HCT116 (cell line): ENCODE measurements around the gene DOHH. TPM values are rescaled to one million over a fixed set of nuclear protein-coding genes. Genes with fewer than 3 reads are reported as not detected.

Experiments
- ATAC-seq: fragments of 200-7000 bp; cut with Tn5 transposase; 2 replicates; pipeline ENCODE4 v1.9.1; 2020; ENCODE audit warnings: mild to moderate bottlenecking, moderate library complexity
- BruUV-seq: library from RNA; stranded (reverse); fragments of 400-500 nt; replicated peaks from 2 replicates; lab custom pipeline; 2021; lab: Mats Ljungman, UMichigan
- CTCF ChIA-PET: fragments of 300-600 bp; sonication (Branson Sonifier 250); formaldehyde crosslinking; loops from one replicate; lab custom pipeline; 2021; ENCODE audit warnings: antibody characterized with exemption; lab: Charles Lee
- POLR2A ChIA-PET: fragments of 300-600, 350-600 bp; sonication (Branson Sonifier 250); formaldehyde crosslinking; loops from one replicate; lab custom pipeline; 2021; ENCODE audit warnings: antibody characterized with exemption; lab: Charles Lee
- RAD21 ChIA-PET, 2 experiments: fragments of 300-600 bp; sonication (Branson Sonifier 250); formaldehyde crosslinking; loops; one replicate each; lab custom pipeline; 2023; ENCODE audit warnings: low total read pairs in 2 of 2; ENCODE audit not compliant: uncharacterized antibody in 2 of 2, unreplicated experiment in 2 of 2, low non-redundant PET in 1 of 2; lab: Charles Lee
- DNase-seq: peaks from one replicate; pipeline ENCODE4 v3.0.0-alpha.2; 2010; ENCODE audit warnings: low read depth, low spot score
- H2AFZ ChIP-seq: fragments of 200-600 bp; shearing (Covaris generic), sonication (generic); 2 replicates; pipeline ENCODE4 v1.6.1; 2017; ENCODE audit warnings: low read depth, mixed run types, mixed read lengths, antibody characterized with exemption, low read length; ENCODE audit not compliant: poor library complexity, severe bottlenecking
- H3K27ac ChIP-seq: 2 replicates; pipeline ENCODE4 v1.5.1; 2012; ENCODE audit warnings: low read depth, low read length
- H3K27me3 ChIP-seq: fragments of 200-600 bp; sonication (generic); 2 replicates; pipeline ENCODE4 v1.6.1; 2016; ENCODE audit warnings: mixed run types, low read length, mixed read lengths; ENCODE audit not compliant: insufficient read depth
- H3K36me3 ChIP-seq, 2 experiments: fragments of 200-500 bp in 1 of 2; fragments of 200-600 bp in 1 of 2; sonication (Bioruptor generic) in 1 of 2; sonication (generic) in 1 of 2; 2 replicates each; pipeline versions ENCODE4 v1.5.1 to v1.6.1; 2014 to 2016; ENCODE audit warnings: low read length in 2 of 2, inconsistent platforms in 1 of 2, mixed read lengths in 1 of 2, mixed run types in 1 of 2; ENCODE audit not compliant: insufficient read depth in 2 of 2, control insufficient read depth in 1 of 2
- H3K4me1 ChIP-seq, 2 experiments: fragments of 200-600 bp in 1 of 2; sonication (generic) in 1 of 2; 2 replicates each; pipeline versions ENCODE4 v1.5.1 to v1.6.1; 2012 to 2017; ENCODE audit warnings: low read length in 2 of 2, inconsistent platforms in 1 of 2, mild to moderate bottlenecking in 1 of 2, mixed read lengths in 1 of 2, mixed run types in 1 of 2, moderate library complexity in 1 of 2; ENCODE audit not compliant: insufficient read depth in 2 of 2, control insufficient read depth in 1 of 2
- H3K4me2 ChIP-seq: fragments of 200-600 bp; sonication (generic); 2 replicates; pipeline ENCODE4 v1.6.1; 2017; ENCODE audit warnings: mixed run types, low read length, mixed read lengths
- H3K4me3 ChIP-seq, 2 experiments: fragments of 200-600 bp in 1 of 2; sonication (generic) in 1 of 2; replicated peaks in 1 of 2; 2 replicates each; pipeline ENCODE4 v1.5.1; 2011 to 2016; ENCODE audit warnings: low read length in 2 of 2, control low read depth in 1 of 2, low read depth in 1 of 2, mild to moderate bottlenecking in 1 of 2, mixed read lengths in 1 of 2, mixed run types in 1 of 2
- H3K79me2 ChIP-seq: fragments of 200-600 bp; sonication (generic); 2 replicates; pipeline ENCODE4 v1.6.1; 2017; ENCODE audit warnings: mild to moderate bottlenecking, mixed run types, low read length, moderate library complexity, mixed read lengths; ENCODE audit not compliant: insufficient read depth
- H3K9ac ChIP-seq: fragments of 200-600 bp; sonication (generic); 2 replicates; pipeline ENCODE4 v1.6.1; 2016; ENCODE audit warnings: low read length, mixed read lengths
- H3K9me2 ChIP-seq: fragments of 200-600 bp; sonication (generic), shearing (Covaris generic); 2 replicates; pipeline ENCODE4 v1.6.1; 2017; ENCODE audit warnings: mixed run types, mild to moderate bottlenecking, moderate library complexity; ENCODE audit not compliant: insufficient read depth
- H3K9me3 ChIP-seq, 2 experiments: fragments of 200-500 bp in 1 of 2; fragments of 200-600 bp in 1 of 2; sonication (Bioruptor generic) in 1 of 2; sonication (generic) in 1 of 2; 2 replicates each; pipeline ENCODE4 v1.6.1; 2014 to 2017; ENCODE audit warnings: low read length in 2 of 2, mixed read lengths in 2 of 2, inconsistent platforms in 1 of 2, low read depth in 1 of 2, mild to moderate bottlenecking in 1 of 2, mixed run types in 1 of 2, moderate library complexity in 1 of 2; ENCODE audit not compliant: control insufficient read depth in 1 of 2, insufficient read depth in 1 of 2
- H4K20me1 ChIP-seq: fragments of 200-600 bp; sonication (generic), shearing (Covaris generic); 2 replicates; pipeline ENCODE4 v1.6.1; 2017; ENCODE audit warnings: mixed run types, mild to moderate bottlenecking, moderate library complexity; ENCODE audit not compliant: insufficient read depth
- ELF1 ChIP-seq: IDR thresholded peaks from 2 replicates; pipeline ENCODE4 v1.6.1; 2012; ENCODE audit warnings: low read depth, borderline replicate concordance
- EZH2 ChIP-seq: fragments of 200-600 bp; sonication (generic); IDR thresholded peaks from 2 replicates; pipeline ENCODE4 v1.6.1; 2017; ENCODE audit warnings: antibody characterized with exemption, mixed run types
- POLR2A ChIP-seq: IDR thresholded peaks from 2 replicates; pipeline ENCODE4 v1.7.0; 2011; ENCODE audit warnings: borderline replicate concordance; ENCODE audit not compliant: insufficient read depth, insufficient read length; ENCODE audit errors: extremely low read depth
- SRF ChIP-seq: IDR thresholded peaks from 2 replicates; pipeline ENCODE4 v1.6.1; 2012; ENCODE audit warnings: low read depth
- intact Hi-C: fragments of 100-400 bp; cut with micrococcal nuclease; formaldehyde crosslinking; loops from 2 replicates; pipeline ENCODE4 v1.10.0; 2022
- total RNA-seq: library from RNA; stranded (reverse); gene quantifications from one replicate; pipeline ENCODE4 v1.2.1, GENCODE V29; 2021; ENCODE audit not compliant: unreplicated experiment
- TF ChIP-seq, protein P1 (sequence below): IDR thresholded peaks from 2 replicates; pipeline ENCODE4 v1.6.1; 2012; ENCODE audit warnings: low read depth
- TF ChIP-seq, protein P2 (sequence below): IDR thresholded peaks from 2 replicates; pipeline ENCODE4 v1.6.1; 2012
- TF ChIP-seq, protein P3 (sequence below), 3 experiments: fragments of 200-600 bp in 1 of 3; sonication (generic) in 1 of 3; IDR thresholded peaks in 2 of 3; conservative IDR thresholded peaks in 1 of 3; 2 replicates each; pipeline ENCODE4 v1.5.1; 2012 to 2017; ENCODE audit warnings: low read depth in 2 of 3, low read length in 2 of 3, antibody characterized with exemption in 1 of 3, borderline replicate concordance in 1 of 3, control low read depth in 1 of 3, mild to moderate bottlenecking in 1 of 3, mixed read lengths in 1 of 3, mixed run types in 1 of 3, moderate library complexity in 1 of 3; ENCODE audit not compliant: insufficient read depth in 1 of 3

DOHH gene
- total RNA-seq, 1 experiment from 2014 or later = 20.9 TPM

DNA sequence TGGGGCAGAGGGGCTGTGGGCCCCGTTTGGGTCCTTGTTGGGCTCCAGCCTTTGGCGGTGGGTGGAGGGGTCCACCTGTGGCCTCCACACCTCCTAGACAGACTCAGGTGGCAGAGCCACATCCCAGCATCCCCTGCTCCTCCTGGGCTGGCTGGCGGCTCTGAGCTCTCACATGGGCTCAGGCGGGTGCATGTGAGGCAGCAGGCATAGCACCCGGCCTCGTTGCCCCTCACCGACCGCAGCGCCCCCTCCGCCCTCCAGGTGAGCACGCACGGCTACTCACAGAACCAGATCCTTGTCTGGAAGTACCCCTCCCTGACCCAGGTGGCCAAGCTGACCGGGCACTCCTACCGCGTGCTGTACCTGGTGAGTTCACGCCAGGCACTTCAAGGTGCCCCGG is 32.6 kb upstream of the DOHH start (continued):
- TF ChIP-seq, protein P1, sequence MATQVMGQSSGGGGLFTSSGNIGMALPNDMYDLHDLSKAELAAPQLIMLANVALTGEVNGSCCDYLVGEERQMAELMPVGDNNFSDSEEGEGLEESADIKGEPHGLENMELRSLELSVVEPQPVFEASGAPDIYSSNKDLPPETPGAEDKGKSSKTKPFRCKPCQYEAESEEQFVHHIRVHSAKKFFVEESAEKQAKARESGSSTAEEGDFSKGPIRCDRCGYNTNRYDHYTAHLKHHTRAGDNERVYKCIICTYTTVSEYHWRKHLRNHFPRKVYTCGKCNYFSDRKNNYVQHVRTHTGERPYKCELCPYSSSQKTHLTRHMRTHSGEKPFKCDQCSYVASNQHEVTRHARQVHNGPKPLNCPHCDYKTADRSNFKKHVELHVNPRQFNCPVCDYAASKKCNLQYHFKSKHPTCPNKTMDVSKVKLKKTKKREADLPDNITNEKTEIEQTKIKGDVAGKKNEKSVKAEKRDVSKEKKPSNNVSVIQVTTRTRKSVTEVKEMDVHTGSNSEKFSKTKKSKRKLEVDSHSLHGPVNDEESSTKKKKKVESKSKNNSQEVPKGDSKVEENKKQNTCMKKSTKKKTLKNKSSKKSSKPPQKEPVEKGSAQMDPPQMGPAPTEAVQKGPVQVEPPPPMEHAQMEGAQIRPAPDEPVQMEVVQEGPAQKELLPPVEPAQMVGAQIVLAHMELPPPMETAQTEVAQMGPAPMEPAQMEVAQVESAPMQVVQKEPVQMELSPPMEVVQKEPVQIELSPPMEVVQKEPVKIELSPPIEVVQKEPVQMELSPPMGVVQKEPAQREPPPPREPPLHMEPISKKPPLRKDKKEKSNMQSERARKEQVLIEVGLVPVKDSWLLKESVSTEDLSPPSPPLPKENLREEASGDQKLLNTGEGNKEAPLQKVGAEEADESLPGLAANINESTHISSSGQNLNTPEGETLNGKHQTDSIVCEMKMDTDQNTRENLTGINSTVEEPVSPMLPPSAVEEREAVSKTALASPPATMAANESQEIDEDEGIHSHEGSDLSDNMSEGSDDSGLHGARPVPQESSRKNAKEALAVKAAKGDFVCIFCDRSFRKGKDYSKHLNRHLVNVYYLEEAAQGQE = no peak
- TF ChIP-seq POLR2A (no peak), SRF (no peak), ELF1 (no peak)

DNA sequence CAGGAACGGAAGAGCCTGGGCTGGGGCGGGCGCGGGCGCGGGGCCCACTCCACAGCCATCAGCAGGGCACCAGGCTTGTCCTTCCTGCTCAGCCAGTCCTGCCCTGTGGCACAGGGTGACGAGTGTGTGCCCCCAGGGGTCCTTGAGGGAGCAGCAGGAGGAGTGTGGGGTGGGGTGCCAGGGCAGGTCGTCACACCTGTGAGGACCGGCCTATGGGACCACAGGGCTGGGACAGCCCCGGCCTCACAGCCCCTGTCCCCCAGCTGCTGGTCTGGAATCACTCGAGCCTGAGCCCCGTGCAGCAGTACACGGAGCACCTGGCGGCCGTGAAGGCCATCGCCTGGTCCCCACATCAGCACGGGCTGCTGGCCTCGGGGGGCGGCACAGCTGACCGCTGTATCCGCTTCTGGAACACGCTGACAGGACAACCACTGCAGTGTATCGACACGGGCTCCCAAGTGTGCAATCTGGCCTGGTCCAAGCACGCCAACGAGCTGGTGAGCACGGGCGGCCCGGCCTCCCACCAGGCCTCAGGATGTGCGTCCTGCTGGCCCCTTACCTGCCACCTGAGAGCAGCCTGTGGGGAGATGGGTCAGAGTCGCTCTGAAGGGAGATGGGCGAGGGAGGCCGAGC is 31.8 kb upstream of the DOHH start:
- H3K36me3 ChIP-seq = peaks cover 11 to 31% of the 10 kb centered on the region in 2 experiments; a peak in 3 of 4 replicates

More for the DNA sequence above, 31.8 kb upstream of the DOHH start:
- H3K4me1 ChIP-seq = no peaks in the 10 kb centered on the region
- TF ChIP-seq, protein P2, sequence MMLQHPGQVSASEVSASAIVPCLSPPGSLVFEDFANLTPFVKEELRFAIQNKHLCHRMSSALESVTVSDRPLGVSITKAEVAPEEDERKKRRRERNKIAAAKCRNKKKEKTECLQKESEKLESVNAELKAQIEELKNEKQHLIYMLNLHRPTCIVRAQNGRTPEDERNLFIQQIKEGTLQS = no peak
- TF ChIP-seq, protein P3, sequence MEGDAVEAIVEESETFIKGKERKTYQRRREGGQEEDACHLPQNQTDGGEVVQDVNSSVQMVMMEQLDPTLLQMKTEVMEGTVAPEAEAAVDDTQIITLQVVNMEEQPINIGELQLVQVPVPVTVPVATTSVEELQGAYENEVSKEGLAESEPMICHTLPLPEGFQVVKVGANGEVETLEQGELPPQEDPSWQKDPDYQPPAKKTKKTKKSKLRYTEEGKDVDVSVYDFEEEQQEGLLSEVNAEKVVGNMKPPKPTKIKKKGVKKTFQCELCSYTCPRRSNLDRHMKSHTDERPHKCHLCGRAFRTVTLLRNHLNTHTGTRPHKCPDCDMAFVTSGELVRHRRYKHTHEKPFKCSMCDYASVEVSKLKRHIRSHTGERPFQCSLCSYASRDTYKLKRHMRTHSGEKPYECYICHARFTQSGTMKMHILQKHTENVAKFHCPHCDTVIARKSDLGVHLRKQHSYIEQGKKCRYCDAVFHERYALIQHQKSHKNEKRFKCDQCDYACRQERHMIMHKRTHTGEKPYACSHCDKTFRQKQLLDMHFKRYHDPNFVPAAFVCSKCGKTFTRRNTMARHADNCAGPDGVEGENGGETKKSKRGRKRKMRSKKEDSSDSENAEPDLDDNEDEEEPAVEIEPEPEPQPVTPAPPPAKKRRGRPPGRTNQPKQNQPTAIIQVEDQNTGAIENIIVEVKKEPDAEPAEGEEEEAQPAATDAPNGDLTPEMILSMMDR (IDR thresholded peaks at IDR 0.05 in 2 of 3, conservative IDR thresholded peaks at IDR 0.05 in 1 of 3; ENCODE audit: borderline replicate concordance in 1 of 3, insufficient read depth in 1 of 3, low read depth in 2 of 3, low read length in 2 of 3) = no peak
- no peak for TF ChIP-seq EZH2
- no peak overlapping the region for H2AFZ ChIP-seq
- no peak overlapping the region for H3K27ac ChIP-seq
- CTCF ChIA-PET = no interaction called here
- H3K4me3 ChIP-seq = no peak overlapping the region
- H3K27me3 ChIP-seq = no peaks in the 10 kb centered on the region
- no peaks in the 10 kb centered on the region for H3K9me2 ChIP-seq
- no TSS peak for BruUV-seq
- no peaks in the 10 kb centered on the region for H3K9me3 ChIP-seq
- intact Hi-C loops = no loop called here
- H3K79me2 ChIP-seq = no peaks in the 10 kb centered on the region
- no peak for ATAC-seq
- DNase-seq = no peak
- H3K9ac ChIP-seq = no peak overlapping the region
- POLR2A ChIA-PET = no interaction called here
- no peak overlapping the region for H3K4me2 ChIP-seq
- RAD21 ChIA-PET = no interaction called here
- no peaks in the 10 kb centered on the region for H4K20me1 ChIP-seq
